ENCODE measurements around the gene HOXA3. TPM values are rescaled to one million over a fixed set of nuclear protein-coding genes. Genes with fewer than 3 reads are reported as not detected.

The HOXA3 gene
- total and polyA plus RNA-seq, 5 donors: 0.28 to 1.3 (median 0.51) TPM

DNA sequence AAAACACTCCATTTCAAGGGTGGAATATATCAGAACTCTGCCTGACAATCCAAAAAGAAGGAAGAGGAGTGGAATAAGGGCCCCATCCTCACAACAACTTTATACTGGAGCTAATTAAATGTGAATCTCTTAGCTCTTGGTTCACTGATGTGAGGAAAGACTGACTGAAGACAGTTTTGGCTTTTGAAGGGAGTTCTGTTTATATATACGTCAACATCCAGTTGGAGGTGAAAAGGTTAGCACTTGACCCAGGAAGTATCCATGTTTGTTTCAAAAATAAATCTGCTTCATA lies 59.6 kb downstream of the HOXA3 start:
- 44% methylated on average over 1 of the region's 1 CpG for WGBS
- Histone ChIP-seq H3K4me1 (ENCODE audit: control insufficient read depth, insufficient read depth, low read length) (no peaks in the 10 kb centered on the region), H3K9me3 (ENCODE audit: control insufficient read depth, low read length) (no peaks in the 10 kb centered on the region), H3K27me3 (ENCODE audit: control insufficient read depth, insufficient read depth) (peaks cover 2% of the 10 kb centered on the region), H3K27ac (ENCODE audit: low read length) (no peak overlapping the region), H3K4me3 (ENCODE audit: low read length) (no peak overlapping the region)
- intact Hi-C loops (cut with DNase I): no loop called here
- DNase-seq (no peak), ATAC-seq (no peak)

DNA sequence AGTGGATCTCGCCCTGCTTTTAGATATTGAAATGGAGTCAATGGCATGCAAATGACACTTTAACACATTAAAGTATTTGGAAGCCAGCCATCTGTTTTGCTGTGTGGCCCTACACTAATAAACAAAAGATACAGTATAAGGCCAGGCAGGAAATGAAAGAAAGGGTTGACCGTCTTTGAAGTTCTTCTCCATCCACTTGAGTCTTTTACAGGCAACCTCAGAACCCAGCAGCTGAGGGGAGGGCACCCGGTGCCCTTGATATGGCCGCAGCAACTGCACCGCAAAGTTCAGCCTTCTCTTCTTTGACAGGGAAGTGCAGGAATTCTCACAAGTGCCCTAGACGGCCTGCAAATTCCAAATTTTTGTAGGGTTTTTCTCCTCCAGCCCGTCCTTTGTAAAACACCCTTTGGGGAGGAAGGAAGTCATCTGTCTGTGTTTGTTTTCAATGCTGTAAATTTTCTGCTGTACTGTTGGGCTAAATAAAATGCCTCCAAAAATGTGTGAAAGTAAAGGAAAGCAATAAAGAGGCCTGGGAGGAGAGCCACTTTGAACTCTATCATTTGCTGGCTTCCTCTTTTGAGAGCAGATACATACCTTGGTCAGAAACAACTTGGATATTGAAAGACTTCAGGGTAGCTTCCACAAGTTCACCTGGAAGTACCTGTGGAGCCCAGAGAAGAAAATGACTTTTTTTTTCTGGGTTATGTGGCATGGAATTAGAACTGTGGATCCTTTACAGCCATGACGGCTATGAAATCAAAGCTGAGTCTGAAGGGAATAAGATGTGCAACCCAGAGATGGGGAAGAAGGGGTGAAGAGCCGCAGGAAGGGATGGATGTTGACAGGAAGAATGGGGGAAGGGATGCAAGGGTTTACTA lies 60.2 kb downstream of the HOXA3 start:
- H3K27ac ChIP-seq (ENCODE audit: low read length): no peak overlapping the region
- H3K27me3 ChIP-seq (ENCODE audit: control insufficient read depth, insufficient read depth): peaks cover 2% of the 10 kb centered on the region
- no peaks in the 10 kb centered on the region for H3K4me1 ChIP-seq (ENCODE audit: control insufficient read depth, insufficient read depth, low read length)
- no peak for DNase-seq
- intact Hi-C loops (cut with DNase I): no loop called here
- WGBS: 48% methylated on average over 9 of the region's 9 CpGs
- H3K9me3 ChIP-seq (ENCODE audit: control insufficient read depth, low read length): no peaks in the 10 kb centered on the region
- ATAC-seq: no peak
- no peak overlapping the region for H3K4me3 ChIP-seq (ENCODE audit: low read length)

DNA sequence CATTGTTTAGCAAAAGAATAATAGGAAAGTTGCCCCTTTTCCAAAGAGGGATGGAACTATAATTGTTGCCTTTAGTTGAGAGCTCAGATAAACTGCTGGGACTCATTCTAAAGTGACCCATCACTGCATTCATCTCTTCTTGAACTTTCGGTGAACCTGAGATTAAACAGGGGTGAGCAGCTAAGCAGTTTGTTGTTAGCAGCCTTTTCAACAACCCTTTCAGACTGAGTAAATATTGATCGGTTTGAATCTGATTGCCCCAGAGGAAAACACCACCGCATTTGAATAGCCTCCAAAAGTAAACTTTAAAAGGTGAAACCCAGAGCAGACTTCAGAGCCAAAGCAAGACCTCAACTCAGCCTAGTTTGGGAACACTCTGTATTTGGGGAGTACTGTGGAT lies 61.3 kb downstream of the HOXA3 start:
- no peak for ATAC-seq
- WGBS: 25% methylated on average over 3 of the region's 3 CpGs
- H3K4me3 ChIP-seq (ENCODE audit: low read length): no peak overlapping the region
- H3K4me1 ChIP-seq (ENCODE audit: control insufficient read depth, insufficient read depth, low read length): no peaks in the 10 kb centered on the region
- no peak overlapping the region for H3K27ac ChIP-seq (ENCODE audit: low read length)
- DNase-seq: no peak
- H3K27me3 ChIP-seq (ENCODE audit: control insufficient read depth, insufficient read depth): peaks cover 2% of the 10 kb centered on the region
- intact Hi-C loops (cut with DNase I): no loop called here
- no peaks in the 10 kb centered on the region for H3K9me3 ChIP-seq (ENCODE audit: control insufficient read depth, low read length)

DNA sequence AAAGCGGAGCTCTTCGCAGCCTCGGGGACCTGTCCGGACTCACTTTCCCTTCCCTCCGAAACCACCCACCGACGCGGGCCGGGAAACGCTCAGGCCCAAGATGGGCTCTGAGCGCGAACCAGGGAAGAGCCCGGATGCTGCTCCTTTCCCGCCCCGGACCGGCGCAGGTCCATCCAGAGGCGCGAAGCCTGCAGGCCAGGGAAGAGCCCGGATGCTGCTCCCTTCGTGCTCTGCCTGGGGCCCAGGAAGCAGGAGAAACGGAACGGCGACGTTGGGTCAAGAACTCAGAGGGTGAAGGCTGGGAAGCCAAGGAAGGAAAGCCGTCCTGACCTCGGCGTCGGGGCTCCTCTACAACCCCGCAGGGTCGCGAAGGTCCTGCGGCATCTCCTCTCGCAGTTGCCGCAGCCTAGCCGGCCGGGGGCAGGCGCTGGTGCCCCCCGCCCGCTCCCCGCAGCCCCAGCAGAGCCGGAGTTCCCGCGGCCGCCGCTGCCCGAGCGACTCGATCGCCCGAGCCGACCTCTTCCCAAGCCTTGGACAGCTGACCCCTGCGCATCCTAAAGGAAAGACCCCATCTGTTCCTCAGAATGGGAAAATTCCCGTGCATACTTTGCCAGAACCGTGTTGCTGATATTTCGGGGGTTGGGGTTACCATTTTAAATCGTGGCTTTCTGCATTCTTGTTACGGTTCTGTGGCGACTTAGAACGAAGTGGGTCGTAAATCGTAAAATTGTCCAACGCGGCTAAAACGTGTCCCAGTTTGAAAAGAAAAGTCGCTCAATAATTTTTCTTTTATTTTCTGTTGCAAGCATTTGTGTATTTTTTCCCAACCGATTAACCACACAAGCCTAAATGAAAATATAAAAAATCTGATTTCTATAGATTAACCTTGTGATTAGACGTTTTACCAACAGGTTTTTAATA lies 64.1 kb downstream of the HOXA3 start:
- Histone ChIP-seq H3K27me3 (ENCODE audit: control insufficient read depth, insufficient read depth) (peaks cover 2% of the 10 kb centered on the region), H3K4me3 (ENCODE audit: low read length) (peak overlapping the region; percentile 9), H3K4me1 (ENCODE audit: control insufficient read depth, insufficient read depth, low read length) (no peaks in the 10 kb centered on the region), H3K27ac (ENCODE audit: low read length) (no peak overlapping the region), H3K9me3 (ENCODE audit: control insufficient read depth, low read length) (no peaks in the 10 kb centered on the region)
- WGBS: 15% methylated on average over 68 of the region's 68 CpGs
- ATAC-seq (no peak), DNase-seq (no peak)
- intact Hi-C loops (cut with DNase I): no loop called here

DNA sequence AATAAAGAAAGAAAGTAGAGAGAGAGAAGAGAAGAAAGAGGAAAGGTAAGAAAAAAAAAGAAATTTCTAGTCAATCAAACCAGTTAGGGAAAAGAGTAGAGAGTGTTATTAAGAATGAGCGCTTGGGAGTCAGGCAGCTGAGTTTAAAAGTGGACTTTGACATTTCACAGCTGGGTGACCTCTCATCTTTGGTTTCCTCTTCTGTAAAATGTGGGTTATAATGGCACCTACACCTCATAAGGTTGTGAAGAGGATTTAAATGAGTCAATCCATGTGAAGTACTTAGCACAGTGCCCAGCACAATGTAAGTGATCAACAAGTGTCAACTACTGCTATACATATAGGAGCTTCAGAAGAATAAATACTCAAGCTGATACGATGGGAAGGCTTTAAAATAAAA lies 68.7 kb downstream of the HOXA3 start:
- Histone ChIP-seq H3K9me3 (ENCODE audit: control insufficient read depth, low read length) (no peaks in the 10 kb centered on the region), H3K4me3 (ENCODE audit: low read length) (no peak overlapping the region), H3K27me3 (ENCODE audit: control insufficient read depth, insufficient read depth) (no peaks in the 10 kb centered on the region), H3K4me1 (ENCODE audit: control insufficient read depth, insufficient read depth, low read length) (no peaks in the 10 kb centered on the region), H3K27ac (ENCODE audit: low read length) (no peak overlapping the region)
- DNase-seq: no peak
- intact Hi-C loops (cut with DNase I): no loop called here
- 87% methylated on average over 2 of the region's 2 CpGs for WGBS
- no peak for ATAC-seq

DNA sequence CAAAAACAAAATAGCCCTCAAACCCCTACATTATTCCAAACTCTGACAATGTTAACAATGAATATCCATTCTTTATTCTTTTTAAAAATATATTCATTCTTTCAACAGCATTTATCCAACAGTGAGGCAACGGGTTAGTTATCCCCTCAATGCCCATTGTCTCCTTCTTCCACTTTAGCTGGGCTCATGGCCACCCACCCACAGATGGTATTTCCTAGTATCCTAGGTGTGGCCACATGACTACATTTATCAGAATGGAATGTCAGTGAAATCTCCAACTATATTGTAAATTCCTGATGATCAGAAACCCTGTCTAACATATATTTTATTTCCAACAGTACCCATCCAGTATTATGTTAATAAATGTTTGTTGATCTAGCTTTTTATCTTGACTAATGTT lies 70.2 kb downstream of the HOXA3 start:
- H3K4me1 ChIP-seq (ENCODE audit: control insufficient read depth, insufficient read depth, low read length): no peaks in the 10 kb centered on the region
- H3K27me3 ChIP-seq (ENCODE audit: control insufficient read depth, insufficient read depth): no peaks in the 10 kb centered on the region
- WGBS: 78% methylated on average over 1 of the region's 1 CpG
- intact Hi-C loops (cut with DNase I): no loop called here
- no peak overlapping the region for H3K27ac ChIP-seq (ENCODE audit: low read length)
- DNase-seq (no peak), ATAC-seq (no peak)
- H3K9me3 ChIP-seq (ENCODE audit: control insufficient read depth, low read length): no peaks in the 10 kb centered on the region
- H3K4me3 ChIP-seq (ENCODE audit: low read length): no peak overlapping the region

DNA sequence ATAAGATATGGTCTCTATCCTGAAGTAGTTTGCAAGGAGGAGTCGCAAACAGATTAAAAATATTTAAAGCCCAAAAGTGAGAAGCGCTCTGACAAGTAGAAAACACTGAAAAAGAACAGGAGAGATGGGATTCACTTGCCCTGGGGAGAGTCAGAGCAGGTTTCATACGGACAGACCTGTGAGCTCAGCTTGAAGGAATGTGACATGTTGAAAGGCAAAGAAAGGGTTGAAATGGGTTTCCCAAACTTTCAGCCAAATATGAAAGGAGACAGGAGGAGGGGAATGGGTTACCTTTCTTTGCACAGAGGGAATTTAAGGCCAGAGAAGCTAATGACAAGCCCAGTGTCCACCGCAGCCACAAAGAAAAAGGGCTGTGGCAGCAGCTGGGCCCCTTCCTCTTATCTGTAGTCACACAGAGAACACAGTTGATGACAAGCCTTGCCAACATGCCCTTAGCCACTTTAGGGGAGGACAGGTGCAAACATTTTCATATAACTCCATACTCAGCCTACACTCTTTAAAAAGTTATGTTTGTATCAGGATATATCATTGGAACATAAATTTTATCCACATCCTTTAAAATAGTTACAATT lies 71.4 kb downstream of the HOXA3 start:
- WGBS: 53% methylated on average over 4 of the region's 4 CpGs
- Histone ChIP-seq H3K4me1 (ENCODE audit: control insufficient read depth, insufficient read depth, low read length) (no peaks in the 10 kb centered on the region), H3K4me3 (ENCODE audit: low read length) (no peak overlapping the region), H3K27me3 (ENCODE audit: control insufficient read depth, insufficient read depth) (no peaks in the 10 kb centered on the region), H3K9me3 (ENCODE audit: control insufficient read depth, low read length) (no peaks in the 10 kb centered on the region), H3K27ac (ENCODE audit: low read length) (no peak overlapping the region)
- intact Hi-C loops (cut with DNase I): no loop called here
- ATAC-seq (no peak), DNase-seq (no peak)

DNA sequence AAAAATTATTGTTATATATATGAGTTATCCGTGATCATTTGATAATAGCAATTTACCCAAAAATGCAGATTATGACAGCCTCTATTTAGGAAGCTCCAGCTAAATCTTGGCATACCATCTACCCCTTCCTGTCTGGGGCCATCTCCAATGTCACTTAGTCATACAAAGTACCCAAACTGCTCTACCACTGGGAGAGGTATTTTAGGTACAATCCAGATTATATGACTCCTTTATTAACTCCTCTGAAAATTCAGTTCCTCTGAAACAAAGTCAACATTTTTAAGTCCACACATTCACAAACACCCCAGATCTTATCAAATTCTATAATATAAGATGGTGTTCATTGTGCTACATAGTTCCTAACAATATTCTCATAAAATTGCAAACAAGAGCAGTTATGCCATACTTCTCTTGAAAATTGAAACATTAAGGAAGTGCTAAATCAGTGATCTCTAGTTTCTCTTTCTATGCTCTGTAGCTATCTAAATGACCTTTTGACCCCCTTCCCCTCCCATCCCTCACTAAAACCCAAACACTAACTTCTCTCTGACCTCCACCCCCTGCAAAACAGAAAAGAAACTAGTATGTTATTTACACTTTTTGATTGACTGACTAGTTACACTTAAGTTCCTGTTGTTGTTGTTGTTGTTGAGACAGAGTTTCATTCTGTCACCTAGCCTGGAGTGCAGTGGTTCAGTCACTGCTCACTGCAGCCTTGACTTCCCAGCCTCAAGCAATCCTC lies 73.0 kb downstream of the HOXA3 start:
- Histone ChIP-seq H3K4me1 (ENCODE audit: control insufficient read depth, insufficient read depth, low read length) (no peaks in the 10 kb centered on the region), H3K27me3 (ENCODE audit: control insufficient read depth, insufficient read depth) (no peaks in the 10 kb centered on the region), H3K27ac (ENCODE audit: low read length) (no peak overlapping the region), H3K4me3 (ENCODE audit: low read length) (no peak overlapping the region), H3K9me3 (ENCODE audit: control insufficient read depth, low read length) (no peaks in the 10 kb centered on the region)
- no peak for ATAC-seq
- DNase-seq: no peak
- intact Hi-C loops (cut with DNase I): no loop called here
- 95% methylated on average over 1 of the region's 1 CpG for WGBS

DNA sequence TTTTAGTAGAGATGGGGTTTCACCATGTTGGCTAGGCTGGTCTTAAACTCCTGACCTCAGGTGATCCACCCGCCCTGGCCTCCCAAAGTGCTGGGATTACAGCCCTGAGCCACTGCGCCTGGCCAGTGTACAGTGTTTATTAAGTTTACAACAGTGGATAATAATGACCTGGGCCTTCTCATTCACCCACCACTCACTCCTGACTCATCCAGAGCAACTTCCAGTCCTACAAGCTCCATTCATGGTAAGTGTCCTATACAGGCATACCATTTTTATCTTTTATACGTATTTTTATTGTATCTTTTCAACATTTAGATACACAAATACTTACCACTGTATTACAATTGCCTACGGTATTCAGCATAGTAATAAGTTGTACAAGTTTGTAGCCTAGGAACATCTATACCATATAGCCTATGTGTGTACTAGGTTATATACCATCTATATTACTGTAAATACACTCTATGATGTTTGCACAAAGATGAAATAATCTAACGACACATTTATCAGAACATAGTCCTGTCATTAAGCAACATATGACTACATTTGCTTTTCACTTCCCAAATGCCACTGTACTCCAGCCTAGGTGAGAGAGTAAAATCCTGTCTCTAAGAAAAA lies 73.7 kb downstream of the HOXA3 start:
- intact Hi-C loops (cut with DNase I): no loop called here
- H3K27me3 ChIP-seq (ENCODE audit: control insufficient read depth, insufficient read depth): no peaks in the 10 kb centered on the region
- WGBS: 91% methylated on average over 5 of the region's 5 CpGs
- DNase-seq: no peak
- H3K9me3 ChIP-seq (ENCODE audit: control insufficient read depth, low read length): no peaks in the 10 kb centered on the region
- no peak overlapping the region for H3K4me3 ChIP-seq (ENCODE audit: low read length)
- ATAC-seq: no peak
- no peaks in the 10 kb centered on the region for H3K4me1 ChIP-seq (ENCODE audit: control insufficient read depth, insufficient read depth, low read length)
- no peak overlapping the region for H3K27ac ChIP-seq (ENCODE audit: low read length)

DNA sequence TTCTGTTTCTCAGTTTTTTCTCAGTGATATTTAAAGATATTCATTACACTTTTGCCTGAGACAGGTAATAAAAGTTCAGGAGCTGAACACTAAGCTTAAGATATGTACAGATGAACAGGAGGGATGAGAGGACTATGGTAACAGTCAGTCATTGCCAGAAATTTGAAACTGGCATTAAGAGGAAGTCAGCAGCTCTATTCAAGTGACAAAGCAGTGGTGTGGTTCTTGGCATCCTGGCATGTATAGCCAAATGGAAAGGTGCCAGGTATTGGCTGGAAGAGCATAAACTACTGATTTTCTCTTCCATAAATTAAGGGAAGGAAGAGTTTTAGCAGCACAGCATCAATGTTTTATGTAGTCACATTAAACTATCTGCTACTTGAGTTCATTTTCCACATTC lies 79.3 kb downstream of the HOXA3 start:
- Histone ChIP-seq H3K4me1 (ENCODE audit: control insufficient read depth, insufficient read depth, low read length) (no peaks in the 10 kb centered on the region), H3K4me3 (ENCODE audit: low read length) (no peak overlapping the region), H3K9me3 (ENCODE audit: control insufficient read depth, low read length) (no peaks in the 10 kb centered on the region), H3K27ac (ENCODE audit: low read length) (no peak overlapping the region), H3K27me3 (ENCODE audit: control insufficient read depth, insufficient read depth) (no peaks in the 10 kb centered on the region)
- ATAC-seq: no peak
- DNase-seq: no peak
- intact Hi-C loops (cut with DNase I): no loop called here
